VCaP (cell line): ENCODE results near the gene WBP2NL.

Experiments
- H3K27ac ChIP-seq: fragments of 450-650 bp; 2 replicates; pipeline ENCODE4 v1.5.1; 2017
- TF ChIP-seq, protein P1 (sequence below): fragments of 450-650 bp; conservative IDR thresholded peaks from 2 replicates; pipeline ENCODE4 v1.5.1; 2017; ENCODE audit warnings: mild to moderate bottlenecking, moderate library complexity

The WBP2NL gene

DNA sequence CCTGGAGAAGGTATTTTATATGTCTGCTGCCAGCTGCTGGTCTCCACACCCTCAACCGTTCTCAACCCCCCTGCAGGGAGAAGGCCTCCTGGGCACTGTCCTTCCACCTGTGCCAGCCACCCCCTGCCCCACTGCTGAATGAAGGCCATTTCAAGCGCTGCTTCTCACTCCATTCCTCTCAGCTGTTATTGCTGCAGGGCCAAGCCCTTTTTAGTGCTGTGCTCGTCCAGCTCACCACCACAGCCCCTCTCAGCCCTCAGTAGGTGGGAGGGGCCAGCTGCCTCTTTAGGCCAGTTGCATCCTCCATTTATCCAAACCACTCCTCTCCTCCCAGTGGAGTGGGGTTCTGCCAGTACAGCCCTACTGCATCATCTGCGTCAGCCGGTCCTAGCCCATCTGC, 1.8 kb upstream of the WBP2NL start:
- H3K27ac ChIP-seq: no peak overlapping the region
- TF ChIP-seq, protein P1, sequence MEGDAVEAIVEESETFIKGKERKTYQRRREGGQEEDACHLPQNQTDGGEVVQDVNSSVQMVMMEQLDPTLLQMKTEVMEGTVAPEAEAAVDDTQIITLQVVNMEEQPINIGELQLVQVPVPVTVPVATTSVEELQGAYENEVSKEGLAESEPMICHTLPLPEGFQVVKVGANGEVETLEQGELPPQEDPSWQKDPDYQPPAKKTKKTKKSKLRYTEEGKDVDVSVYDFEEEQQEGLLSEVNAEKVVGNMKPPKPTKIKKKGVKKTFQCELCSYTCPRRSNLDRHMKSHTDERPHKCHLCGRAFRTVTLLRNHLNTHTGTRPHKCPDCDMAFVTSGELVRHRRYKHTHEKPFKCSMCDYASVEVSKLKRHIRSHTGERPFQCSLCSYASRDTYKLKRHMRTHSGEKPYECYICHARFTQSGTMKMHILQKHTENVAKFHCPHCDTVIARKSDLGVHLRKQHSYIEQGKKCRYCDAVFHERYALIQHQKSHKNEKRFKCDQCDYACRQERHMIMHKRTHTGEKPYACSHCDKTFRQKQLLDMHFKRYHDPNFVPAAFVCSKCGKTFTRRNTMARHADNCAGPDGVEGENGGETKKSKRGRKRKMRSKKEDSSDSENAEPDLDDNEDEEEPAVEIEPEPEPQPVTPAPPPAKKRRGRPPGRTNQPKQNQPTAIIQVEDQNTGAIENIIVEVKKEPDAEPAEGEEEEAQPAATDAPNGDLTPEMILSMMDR: no peak

DNA sequence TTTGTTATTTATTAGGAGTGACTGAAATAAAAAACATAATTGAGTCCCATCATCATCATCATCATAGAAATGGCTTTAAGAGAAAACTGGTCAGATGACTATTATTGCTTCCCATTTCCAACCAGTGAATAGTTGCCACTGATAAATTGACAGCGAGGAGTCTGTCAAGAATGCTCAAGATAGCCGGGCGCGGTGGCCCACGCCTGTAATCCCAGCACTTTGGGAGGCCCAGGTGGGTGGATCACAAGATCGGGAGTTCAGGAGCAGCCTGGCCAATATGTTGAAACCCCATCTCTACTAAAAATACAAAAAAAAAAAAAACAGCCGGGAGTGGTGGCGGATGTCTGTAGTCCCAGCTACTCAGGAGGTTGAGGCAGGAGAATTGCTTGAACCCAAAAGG, 1.9 kb downstream of the WBP2NL start:
- H3K27ac ChIP-seq: no peak overlapping the region
- TF ChIP-seq, protein P1: no peak

DNA sequence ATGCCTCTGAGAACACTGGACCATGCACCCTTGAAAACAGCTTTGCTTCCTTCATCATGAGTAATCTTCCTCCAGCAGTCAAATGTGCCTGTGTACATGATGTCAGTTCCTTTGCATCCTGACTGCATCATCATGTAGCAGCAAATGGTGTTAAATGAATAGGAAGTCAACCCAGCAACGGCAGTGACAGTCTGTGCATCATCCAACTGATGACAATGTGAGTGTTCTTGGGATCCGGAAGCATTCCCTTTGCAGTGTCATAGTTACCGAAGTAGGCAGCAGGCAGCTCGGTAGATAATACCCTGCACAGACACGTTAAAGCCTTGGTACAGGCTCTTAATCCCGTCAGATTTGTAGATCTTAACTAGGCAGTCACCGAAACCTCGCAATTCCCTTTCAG, 2.5 kb downstream of the WBP2NL start:
- TF ChIP-seq, protein P1: no peak
- H3K27ac ChIP-seq: no peak overlapping the region

DNA sequence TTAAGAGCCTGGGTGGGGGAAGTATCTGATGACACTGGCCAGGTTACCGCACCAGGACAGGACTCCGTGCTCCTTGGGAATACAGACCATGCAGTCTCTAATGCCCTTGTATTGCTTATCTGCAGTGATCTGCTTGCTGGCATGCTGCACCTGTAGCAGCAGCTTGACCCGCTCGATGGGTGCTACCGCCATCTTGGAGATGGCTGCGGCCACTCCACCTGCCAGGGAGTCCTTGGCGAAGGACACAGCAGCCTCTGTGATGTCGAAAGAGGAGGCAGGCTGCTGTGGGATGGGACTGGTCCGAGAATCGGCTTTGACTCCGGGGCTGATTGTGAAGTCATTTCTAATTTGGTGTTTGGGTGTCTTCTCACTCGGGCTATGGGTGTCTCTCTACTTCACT, 3.1 kb downstream of the WBP2NL start:
- H3K27ac ChIP-seq: no peak overlapping the region
- TF ChIP-seq, protein P1: no peak

DNA sequence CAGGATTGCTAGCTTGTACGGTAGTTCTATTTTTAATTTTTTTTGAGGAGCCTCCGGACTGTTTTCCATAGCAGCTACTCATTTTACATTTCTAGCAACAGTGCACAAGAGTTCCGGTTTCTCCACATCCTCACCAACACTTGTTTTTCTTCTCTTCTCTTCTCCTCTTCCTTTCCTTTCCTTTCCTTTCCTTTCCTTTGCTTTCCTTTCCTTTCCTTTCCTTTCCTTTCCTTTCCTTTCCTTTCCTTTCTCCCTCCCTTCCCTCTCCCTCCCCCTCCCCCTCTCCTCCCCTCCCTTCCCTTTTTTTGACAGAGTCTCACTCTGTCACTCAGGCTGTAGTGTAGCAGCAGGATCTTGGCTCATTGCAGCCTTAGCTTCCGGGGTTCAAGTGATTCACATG, 9.3 kb downstream of the WBP2NL start:
- TF ChIP-seq, protein P1: no peak; the same call in 1 of the 2 replicates
- H3K27ac ChIP-seq: peak overlapping the region; percentile 63

DNA sequence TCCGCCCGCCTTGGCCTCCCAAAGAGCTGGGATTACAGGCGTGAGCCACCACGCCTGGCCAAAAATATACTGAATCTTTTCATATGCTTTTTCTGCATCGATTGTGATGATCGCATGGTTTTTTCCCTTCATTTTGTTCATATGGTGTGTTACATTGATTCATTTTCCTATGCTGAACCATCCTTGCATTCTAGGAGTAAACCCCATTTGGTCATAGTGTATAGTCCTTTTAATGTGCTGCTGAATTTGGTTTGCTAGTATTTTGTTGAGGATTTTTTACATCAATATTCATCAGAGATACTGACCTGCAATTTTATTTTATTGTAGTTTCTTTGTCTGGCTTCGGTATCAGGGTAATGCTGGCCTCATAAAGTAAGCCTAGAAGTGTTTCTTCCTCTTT, 12.2 kb downstream of the WBP2NL start:
- TF ChIP-seq, protein P1: no peak

DNA sequence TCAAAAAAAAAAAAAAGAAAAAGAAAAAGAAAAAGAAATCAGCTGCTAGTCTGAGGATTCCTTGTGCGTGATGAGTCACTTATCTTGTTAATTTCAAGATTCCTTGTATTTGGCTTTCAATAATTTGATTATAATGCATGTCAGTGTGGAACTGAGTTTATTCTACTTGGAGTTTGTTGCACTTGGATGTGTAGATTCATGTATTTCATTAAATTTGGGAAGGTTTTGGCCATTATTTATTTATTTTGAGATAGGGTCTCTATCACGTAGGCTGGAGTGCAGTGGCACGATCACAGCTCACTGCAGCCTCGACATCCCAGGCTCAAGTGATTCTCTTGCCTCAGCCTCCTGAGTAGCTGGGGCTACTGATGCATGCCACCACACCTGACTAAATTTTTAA, 14.8 kb downstream of the WBP2NL start:
- TF ChIP-seq, protein P1: no peak
- no peak overlapping the region for H3K27ac ChIP-seq

More for the DNA sequence above, 12.2 kb downstream of the WBP2NL start:
- H3K27ac ChIP-seq: no peak overlapping the region

DNA sequence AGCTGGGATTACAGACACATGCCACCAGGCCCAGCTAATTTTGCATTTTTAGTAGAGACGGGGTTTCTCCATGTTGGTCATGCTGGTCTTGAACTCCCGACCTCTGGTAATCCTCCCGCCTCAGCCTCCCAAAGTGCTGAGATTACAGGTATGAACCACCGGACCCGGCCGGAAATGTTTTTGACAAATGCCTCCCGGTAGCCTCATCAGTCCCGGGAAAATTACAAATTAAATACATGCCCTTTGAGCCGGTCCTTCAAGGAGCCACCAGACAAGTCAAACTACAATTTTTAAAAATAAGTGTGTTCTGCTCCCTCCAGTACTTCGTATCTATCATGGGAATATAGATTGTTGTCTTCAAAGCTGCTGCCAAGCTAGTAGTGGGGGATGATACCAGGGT, 17.5 kb downstream of the WBP2NL start:
- TF ChIP-seq, protein P1: no peak
- no peak overlapping the region for H3K27ac ChIP-seq
